Activated CD8-positive, alpha-beta memory T cell treated with anti-CD3 and anti-CD28 coated beads, Interleukin-2, amount 10 ng/mL, durations not matched to agents 7 days and 5 days (primary cell): ENCODE results near the gene AGAP1. TPM values are rescaled to one million over a fixed set of nuclear protein-coding genes. Genes with fewer than 3 reads are reported as not detected.
"Not testable (repeated sequence)": the region's sequence is repeated elsewhere in the genome, so short reads cannot be mapped to it uniquely, and the experiment has no call there.

Source experiments
- ATAC-seq: fragments of 150-1000 bp; cut with Tn5 transposase; one replicate; pipeline ENCODE4 v1.10.0; 2021; ENCODE audit warnings: moderate library complexity
- CTCF ChIA-PET: fragments of 350-600 bp; sonication (Branson Sonifier 250); formaldehyde crosslinking; loops from one replicate; lab custom pipeline; 2021; ENCODE audit warnings: antibody characterized with exemption; lab: Charles Lee
- DNase-seq: peaks from one replicate; pipeline ENCODE4 v3.0.0-alpha.2; 2020
- H3K27ac Mint-ChIP-seq: one replicate; pipeline ENCODE4 v1.8.0; 2021; ENCODE audit warnings: mild to moderate bottlenecking, mixed read lengths
- H3K27me3 Mint-ChIP-seq: one replicate; pipeline ENCODE4 v1.8.0; 2021; ENCODE audit warnings: mixed read lengths
- H3K36me3 Mint-ChIP-seq: one replicate; pipeline ENCODE4 v1.8.0; 2021; ENCODE audit warnings: mild to moderate bottlenecking, mixed read lengths
- H3K4me1 Mint-ChIP-seq: one replicate; pipeline ENCODE4 v1.8.0; 2021; ENCODE audit warnings: mixed read lengths
- H3K4me3 Mint-ChIP-seq: one replicate; pipeline ENCODE4 v1.8.0; 2021; ENCODE audit warnings: mild to moderate bottlenecking, moderate library complexity, mixed read lengths
- H3K9me3 Mint-ChIP-seq: one replicate; pipeline ENCODE4 v1.8.0; 2022; ENCODE audit warnings: low read depth, mixed read lengths
- total RNA-seq, 2 experiments: library from RNA; stranded (reverse); gene quantifications; one replicate each; pipeline ENCODE4 v1.2.3, GENCODE V29; 2021

AGAP1 gene
- total RNA-seq, 2 experiments from 2014 or later, result 0.75 to 1.8 TPM

GRCh38 chr2:236085647-236086046 is 591.8 kb downstream of the AGAP1 start:
- no peaks in the 10 kb centered on the region for H3K27me3 Mint-ChIP-seq
- H3K9me3 Mint-ChIP-seq, result no peaks in the 10 kb centered on the region
- DNase-seq (no peak), ATAC-seq (no peak)
- CTCF ChIA-PET, result no interaction called here
- no peak overlapping the region for H3K27ac Mint-ChIP-seq
- no peaks in the 10 kb centered on the region for H3K36me3 Mint-ChIP-seq
- no peak overlapping the region for H3K4me3 Mint-ChIP-seq
- H3K4me1 Mint-ChIP-seq, result no peaks in the 10 kb centered on the region

- ATAC-seq (no peak), DNase-seq (no peak)
- H3K9me3 Mint-ChIP-seq, result no peaks in the 10 kb centered on the region
- no peaks in the 10 kb centered on the region for H3K36me3 Mint-ChIP-seq
- CTCF ChIA-PET, result no interaction called here
- H3K27me3 Mint-ChIP-seq, result no peaks in the 10 kb centered on the region
- no peaks in the 10 kb centered on the region for H3K4me1 Mint-ChIP-seq
- no peak overlapping the region for H3K4me3 Mint-ChIP-seq
- no peak overlapping the region for H3K27ac Mint-ChIP-seq
Measured at GRCh38 chr2:236086403-236086970, 592.6 kb downstream of the AGAP1 start.

GRCh38 chr2:236086971-236087465 is 593.2 kb downstream of the AGAP1 start:
- Mint-ChIP-seq H3K36me3 (no peaks in the 10 kb centered on the region), H3K4me1 (no peaks in the 10 kb centered on the region), H3K9me3 (no peaks in the 10 kb centered on the region), H3K27ac (no peak overlapping the region), H3K27me3 (no peaks in the 10 kb centered on the region), H3K4me3 (no peak overlapping the region)
- CTCF ChIA-PET, result no interaction called here
- DNase-seq (no peak), ATAC-seq (no peak)

GRCh38 chr2:236088368-236089057 is 594.7 kb downstream of the AGAP1 start:
- Mint-ChIP-seq H3K4me1 (no peaks in the 10 kb centered on the region), H3K9me3 (no peaks in the 10 kb centered on the region), H3K27ac (no peak overlapping the region), H3K36me3 (no peaks in the 10 kb centered on the region), H3K27me3 (no peaks in the 10 kb centered on the region), H3K4me3 (no peak overlapping the region)
- ATAC-seq (no peak), DNase-seq (no peak)
- CTCF ChIA-PET, result no interaction called here

- CTCF ChIA-PET, result no interaction called here
- no peak for DNase-seq
- H3K9me3 Mint-ChIP-seq, result no peaks in the 10 kb centered on the region
- no peak overlapping the region for H3K4me3 Mint-ChIP-seq
- H3K27ac Mint-ChIP-seq, result no peak overlapping the region
- H3K4me1 Mint-ChIP-seq, result no peaks in the 10 kb centered on the region
- H3K27me3 Mint-ChIP-seq, result no peaks in the 10 kb centered on the region
- ATAC-seq, result no peak
- H3K36me3 Mint-ChIP-seq, result no peaks in the 10 kb centered on the region
Measured at GRCh38 chr2:236089271-236090026, 595.6 kb downstream of the AGAP1 start.

GRCh38 chr2:236090027-236090382 is 596.2 kb downstream of the AGAP1 start:
- Mint-ChIP-seq H3K9me3 (no peaks in the 10 kb centered on the region), H3K27me3 (no peaks in the 10 kb centered on the region), H3K27ac (no peak overlapping the region), H3K36me3 (no peaks in the 10 kb centered on the region), H3K4me3 (no peak overlapping the region), H3K4me1 (no peaks in the 10 kb centered on the region)
- CTCF ChIA-PET, result no interaction called here
- DNase-seq (no peak), ATAC-seq (no peak)

- H3K27ac Mint-ChIP-seq, DNase-seq, H3K27me3 Mint-ChIP-seq, H3K4me3 Mint-ChIP-seq, H3K9me3 Mint-ChIP-seq, H3K4me1 Mint-ChIP-seq, CTCF ChIA-PET, H3K36me3 Mint-ChIP-seq, ATAC-seq: not testable (repeated sequence)
Measured at GRCh38 chr2:236090826-236091225, 597.0 kb downstream of the AGAP1 start.

GRCh38 chr2:236092714-236093113 is 598.9 kb downstream of the AGAP1 start:
- no peak for ATAC-seq
- Mint-ChIP-seq H3K9me3 (no peaks in the 10 kb centered on the region), H3K27me3 (no peaks in the 10 kb centered on the region), H3K4me3 (no peak overlapping the region), H3K27ac (no peak overlapping the region), H3K4me1 (no peaks in the 10 kb centered on the region), H3K36me3 (no peaks in the 10 kb centered on the region)
- CTCF ChIA-PET, result no interaction called here
- no peak for DNase-seq

GRCh38 chr2:236093134-236093533 is 599.3 kb downstream of the AGAP1 start:
- Mint-ChIP-seq H3K4me3 (no peak overlapping the region), H3K27me3 (no peaks in the 10 kb centered on the region), H3K9me3 (no peaks in the 10 kb centered on the region), H3K27ac (no peak overlapping the region), H3K4me1 (no peaks in the 10 kb centered on the region), H3K36me3 (no peaks in the 10 kb centered on the region)
- ATAC-seq (no peak), DNase-seq (no peak)
- CTCF ChIA-PET, result no interaction called here

DNA sequence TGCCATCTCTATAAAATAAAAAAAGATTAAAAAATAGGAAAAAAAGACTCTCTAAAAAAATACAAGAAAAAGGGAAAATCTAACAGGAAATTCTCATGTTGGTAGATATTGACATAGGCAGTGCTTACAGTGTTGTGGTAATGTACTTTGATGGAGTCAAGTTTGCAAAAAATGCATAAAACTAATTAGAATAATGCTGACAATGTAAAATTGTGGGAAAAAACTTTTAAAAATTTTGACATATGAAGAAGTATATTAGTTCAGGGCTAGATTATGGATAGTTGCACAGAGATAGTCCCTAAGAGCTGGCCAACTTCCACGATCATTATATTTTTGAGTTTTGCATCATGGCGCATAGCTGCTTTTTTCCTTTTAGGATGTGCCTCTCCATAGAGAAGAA is 601.7 kb downstream of the AGAP1 start:
- Mint-ChIP-seq H3K36me3 (no peaks in the 10 kb centered on the region), H3K27ac (no peak overlapping the region), H3K9me3 (no peaks in the 10 kb centered on the region), H3K4me3 (no peak overlapping the region), H3K4me1 (no peaks in the 10 kb centered on the region), H3K27me3 (no peaks in the 10 kb centered on the region)
- ATAC-seq (no peak), DNase-seq (no peak)
- CTCF ChIA-PET, result no interaction called here

GRCh38 chr2:236101311-236101950 is 607.6 kb downstream of the AGAP1 start:
- Mint-ChIP-seq H3K4me3 (no peak overlapping the region), H3K36me3 (no peaks in the 10 kb centered on the region), H3K27ac (no peak overlapping the region), H3K9me3 (no peaks in the 10 kb centered on the region), H3K4me1 (no peaks in the 10 kb centered on the region), H3K27me3 (no peaks in the 10 kb centered on the region)
- no peak for ATAC-seq
- no peak for DNase-seq
- CTCF ChIA-PET, result no interaction called here

GRCh38 chr2:236102971-236103370 is 609.1 kb downstream of the AGAP1 start:
- CTCF ChIA-PET, result no interaction called here
- no peak overlapping the region for H3K27ac Mint-ChIP-seq
- DNase-seq (no peak), ATAC-seq (no peak)
- no peaks in the 10 kb centered on the region for H3K36me3 Mint-ChIP-seq
- no peak overlapping the region for H3K4me3 Mint-ChIP-seq
- H3K4me1 Mint-ChIP-seq, result no peaks in the 10 kb centered on the region
- H3K27me3 Mint-ChIP-seq, result no peaks in the 10 kb centered on the region
- H3K9me3 Mint-ChIP-seq, result no peaks in the 10 kb centered on the region

- no peaks in the 10 kb centered on the region for H3K9me3 Mint-ChIP-seq
- ATAC-seq, result no peak
- H3K27me3 Mint-ChIP-seq, result no peaks in the 10 kb centered on the region
- H3K4me1 Mint-ChIP-seq, result no peaks in the 10 kb centered on the region
- no peaks in the 10 kb centered on the region for H3K36me3 Mint-ChIP-seq
- CTCF ChIA-PET, result no interaction called here
- no peak overlapping the region for H3K4me3 Mint-ChIP-seq
- no peak overlapping the region for H3K27ac Mint-ChIP-seq
- DNase-seq, result no peak
Measured at GRCh38 chr2:236103981-236104380, 610.1 kb downstream of the AGAP1 start.
